MCF 10A (cell line): ENCODE results near the gene TSPAN2. TPM values are rescaled to one million over a fixed set of nuclear protein-coding genes. Genes with fewer than 3 reads are reported as not detected.

Experiments
- BruUV-seq: library from RNA; stranded (reverse); fragments of 400-500 nt; replicated peaks from 2 replicates; lab custom pipeline; 2021; lab: Mats Ljungman, UMichigan
- CTCF ChIA-PET: fragments of 300-600 bp; sonication (Branson Sonifier 250); formaldehyde crosslinking; extraction: SDS; loops from one replicate; lab custom pipeline; 2021; ENCODE audit warnings: antibody characterized with exemption, inconsistent platforms; lab: Yijun Ruan, JAX
- POLR2A ChIA-PET: fragments of 300-600, 350-650 bp; sonication (Branson Sonifier 250); formaldehyde crosslinking; extraction: SDS; loops from one replicate; lab custom pipeline; 2020; ENCODE audit warnings: antibody characterized with exemption, inconsistent platforms; lab: Yijun Ruan, JAX
- DNase-seq: peaks from one replicate; pipeline ENCODE4 v3.0.0-alpha.2; 2018; ENCODE audit not compliant: unreplicated experiment
- H3K27ac Mint-ChIP-seq: one replicate; pipeline ENCODE4 v1.8.0; 2022; ENCODE audit warnings: mild to moderate bottlenecking, low read depth, mixed read lengths; ENCODE audit not compliant: unreplicated experiment
- H3K27me3 Mint-ChIP-seq: one replicate; pipeline ENCODE4 v1.8.0; 2022; ENCODE audit warnings: mixed read lengths; ENCODE audit not compliant: insufficient read depth, unreplicated experiment
- H3K36me3 Mint-ChIP-seq: one replicate; pipeline ENCODE4 v1.8.0; 2022; ENCODE audit warnings: mild to moderate bottlenecking, moderate library complexity, mixed read lengths; ENCODE audit not compliant: insufficient read depth, unreplicated experiment
- H3K4me1 Mint-ChIP-seq: one replicate; pipeline ENCODE4 v1.8.0; 2022; ENCODE audit warnings: mixed read lengths; ENCODE audit not compliant: insufficient read depth, unreplicated experiment
- H3K4me3 Mint-ChIP-seq: one replicate; pipeline ENCODE4 v1.8.0; 2022; ENCODE audit warnings: mild to moderate bottlenecking, moderate library complexity, mixed read lengths; ENCODE audit not compliant: unreplicated experiment
- H3K9me3 Mint-ChIP-seq: one replicate; pipeline ENCODE4 v1.8.0; 2022; ENCODE audit warnings: mixed read lengths; ENCODE audit not compliant: unreplicated experiment
- intact Hi-C: fragments of 100-400 bp; cut with micrococcal nuclease; formaldehyde crosslinking; loops from 2 replicates; pipeline ENCODE4 v1.14.1; 2022
- total RNA-seq: library from RNA; stranded (reverse); gene quantifications from 2 replicates; pipeline ENCODE4 v1.2.3, GENCODE V29; 2022
- TF ChIP-seq, protein P1 (sequence below): fragments of 200-600 bp; IDR thresholded peaks from one replicate; pipeline ENCODE4 v1.8.0; 2022; ENCODE audit warnings: antibody characterized with exemption, mild to moderate bottlenecking; ENCODE audit not compliant: unreplicated experiment

The TSPAN2 gene
- total RNA-seq, 1 experiment from 2014 or later, result 0.42 TPM

DNA sequence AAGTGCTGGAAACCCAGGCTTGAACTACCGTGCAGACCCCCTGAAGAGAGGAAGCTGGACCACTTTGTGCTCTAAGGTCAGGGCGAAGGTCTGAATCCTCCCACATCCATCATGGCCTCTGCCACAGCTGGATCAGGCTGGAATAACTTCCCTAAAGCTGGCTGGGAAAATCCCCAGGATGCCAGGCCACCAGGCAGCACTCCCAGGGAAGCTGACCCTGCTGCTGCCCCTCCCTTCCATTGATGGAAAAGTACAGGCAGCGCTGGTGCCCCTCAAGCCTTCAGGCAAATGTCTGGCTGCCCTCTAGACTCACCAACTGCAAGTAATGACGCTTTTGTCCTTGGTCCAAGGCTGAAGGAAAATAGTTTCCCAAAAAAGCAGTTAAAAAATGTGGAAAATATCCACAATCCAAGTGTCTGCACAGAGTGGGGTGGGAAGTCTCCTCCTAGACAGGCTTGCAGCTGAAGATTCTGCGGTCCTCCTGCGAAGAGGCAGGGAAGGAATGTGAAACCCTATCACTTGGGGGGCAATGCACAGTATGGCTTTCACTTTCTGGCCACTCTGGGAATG lies 39.9 kb upstream of the TSPAN2 start:
- POLR2A ChIA-PET, result interaction anchor here (0.6 kb wide), 1 partner anchor 372 kb away, joined by 3 read pairs; no protein-coding TSS in a partner anchor

DNA sequence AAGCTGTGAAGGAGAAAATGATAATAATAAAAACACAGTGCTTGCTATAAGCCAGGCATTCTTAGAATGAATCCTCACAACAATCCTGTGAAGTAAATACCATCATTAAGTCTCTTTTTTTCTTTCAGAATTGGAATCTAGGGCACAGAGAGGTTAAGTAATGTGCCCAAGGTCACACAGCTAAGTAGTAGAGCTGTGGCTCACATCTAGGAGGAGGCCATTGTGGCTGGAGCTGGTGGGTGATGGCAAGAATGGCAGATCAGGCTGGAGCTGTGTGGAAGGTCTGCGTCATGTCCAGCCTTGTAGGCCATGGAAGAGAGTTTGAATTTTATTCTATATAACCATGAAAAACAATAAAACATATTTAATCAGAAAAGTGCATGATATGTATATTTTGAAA lies 38.2 kb upstream of the TSPAN2 start:
- Mint-ChIP-seq H3K27me3 (no peaks in the 10 kb centered on the region), H3K4me3 (no peak overlapping the region), H3K9me3 (no peaks in the 10 kb centered on the region), H3K36me3 (no peaks in the 10 kb centered on the region), H3K4me1 (no peaks in the 10 kb centered on the region), H3K27ac (no peak overlapping the region)
- TF ChIP-seq, protein P1, sequence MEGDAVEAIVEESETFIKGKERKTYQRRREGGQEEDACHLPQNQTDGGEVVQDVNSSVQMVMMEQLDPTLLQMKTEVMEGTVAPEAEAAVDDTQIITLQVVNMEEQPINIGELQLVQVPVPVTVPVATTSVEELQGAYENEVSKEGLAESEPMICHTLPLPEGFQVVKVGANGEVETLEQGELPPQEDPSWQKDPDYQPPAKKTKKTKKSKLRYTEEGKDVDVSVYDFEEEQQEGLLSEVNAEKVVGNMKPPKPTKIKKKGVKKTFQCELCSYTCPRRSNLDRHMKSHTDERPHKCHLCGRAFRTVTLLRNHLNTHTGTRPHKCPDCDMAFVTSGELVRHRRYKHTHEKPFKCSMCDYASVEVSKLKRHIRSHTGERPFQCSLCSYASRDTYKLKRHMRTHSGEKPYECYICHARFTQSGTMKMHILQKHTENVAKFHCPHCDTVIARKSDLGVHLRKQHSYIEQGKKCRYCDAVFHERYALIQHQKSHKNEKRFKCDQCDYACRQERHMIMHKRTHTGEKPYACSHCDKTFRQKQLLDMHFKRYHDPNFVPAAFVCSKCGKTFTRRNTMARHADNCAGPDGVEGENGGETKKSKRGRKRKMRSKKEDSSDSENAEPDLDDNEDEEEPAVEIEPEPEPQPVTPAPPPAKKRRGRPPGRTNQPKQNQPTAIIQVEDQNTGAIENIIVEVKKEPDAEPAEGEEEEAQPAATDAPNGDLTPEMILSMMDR, result no peak
- CTCF ChIA-PET, result interaction anchor here (0.5 to 1.5 kb wide), 3 partner anchors 8 to 468 kb away, joined by 3 to 4 read pairs (median 4); no protein-coding TSS in a partner anchor
- POLR2A ChIA-PET, result interaction anchor here (0.6 to 1.0 kb wide), 2 partner anchors 9 to 644 kb away, joined by 3 to 4 read pairs; no protein-coding TSS in a partner anchor
- intact Hi-C loops, result no loop called here
- BruUV-seq, result no TSS peak
- no peak for DNase-seq

More for the DNA sequence above, 39.9 kb upstream of the TSPAN2 start:
- no peak overlapping the region for H3K4me3 Mint-ChIP-seq
- no peaks in the 10 kb centered on the region for H3K27me3 Mint-ChIP-seq
- TF ChIP-seq, protein P1, result no peak
- intact Hi-C loops, result no loop called here
- DNase-seq, result no peak
- H3K36me3 Mint-ChIP-seq, result no peaks in the 10 kb centered on the region
- no TSS peak for BruUV-seq
- H3K27ac Mint-ChIP-seq, result no peak overlapping the region
- H3K4me1 Mint-ChIP-seq, result peaks cover 12% of the 10 kb centered on the region
- no peaks in the 10 kb centered on the region for H3K9me3 Mint-ChIP-seq
- CTCF ChIA-PET, result interaction anchor here (0.9 to 1.7 kb wide), 4 partner anchors 9 to 151 kb away, joined by 3 to 4 read pairs (median 3); no protein-coding TSS in a partner anchor

DNA sequence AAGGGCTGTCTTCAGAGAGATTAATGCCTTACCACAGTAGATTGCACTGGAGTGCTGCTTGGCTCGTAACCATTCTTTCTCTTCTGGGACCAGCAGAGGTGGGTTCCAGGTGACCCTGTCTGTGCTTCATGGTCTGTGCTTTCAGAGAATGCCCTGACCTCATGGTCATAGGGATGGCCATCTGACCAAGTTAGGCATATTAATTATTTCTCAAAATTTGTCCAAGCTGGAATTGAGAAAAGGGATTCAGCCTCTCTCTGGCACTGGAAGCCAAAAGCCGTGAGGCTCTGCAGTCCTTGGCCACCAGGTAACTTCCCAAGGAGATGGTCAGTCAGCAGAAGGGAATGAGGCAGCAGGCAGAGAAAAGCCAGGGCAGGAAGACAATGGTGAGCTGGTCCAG lies 37.2 kb upstream of the TSPAN2 start:
- H3K27me3 Mint-ChIP-seq, result no peaks in the 10 kb centered on the region
- H3K36me3 Mint-ChIP-seq, result no peaks in the 10 kb centered on the region
- no TSS peak for BruUV-seq
- TF ChIP-seq, protein P1, result no peak
- no peak for DNase-seq
- CTCF ChIA-PET, result interaction anchor here (0.7 to 1.1 kb wide), 3 partner anchors 10 to 11 kb away, joined by 3 to 4 read pairs (median 3); no protein-coding TSS in a partner anchor
- no peaks in the 10 kb centered on the region for H3K4me1 Mint-ChIP-seq
- intact Hi-C loops, result no loop called here
- POLR2A ChIA-PET, result interaction anchor here (1.0 kb wide), 1 partner anchor 8 kb away, joined by 4 read pairs; no protein-coding TSS in a partner anchor
- no peaks in the 10 kb centered on the region for H3K9me3 Mint-ChIP-seq
- no peak overlapping the region for H3K4me3 Mint-ChIP-seq
- H3K27ac Mint-ChIP-seq, result no peak overlapping the region

DNA sequence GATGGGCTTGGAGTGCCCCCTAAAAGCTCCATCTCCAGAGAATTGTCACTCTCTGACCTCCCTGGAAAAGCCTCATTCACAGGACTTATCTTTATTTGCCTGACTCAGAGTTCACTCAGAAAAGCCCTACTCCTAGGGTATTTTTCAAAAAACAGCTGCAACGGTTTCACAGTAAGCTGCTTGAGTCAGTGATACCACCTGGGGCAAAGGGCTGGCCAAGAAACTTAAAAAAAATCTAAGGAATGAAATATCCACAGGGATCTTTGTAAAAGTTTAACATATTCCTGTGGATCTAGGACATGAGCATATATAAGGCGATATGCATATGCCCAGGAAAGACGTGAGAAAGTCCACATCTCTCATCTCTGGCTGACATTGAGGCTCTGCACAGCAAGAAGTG lies 33.8 kb upstream of the TSPAN2 start:
- Mint-ChIP-seq H3K27ac (no peak overlapping the region), H3K36me3 (no peaks in the 10 kb centered on the region), H3K4me1 (no peaks in the 10 kb centered on the region), H3K27me3 (no peaks in the 10 kb centered on the region), H3K4me3 (no peak overlapping the region), H3K9me3 (no peaks in the 10 kb centered on the region)
- TF ChIP-seq, protein P1, result no peak
- intact Hi-C loops, result no loop called here
- CTCF ChIA-PET, result interaction anchor here (0.7 to 2.1 kb wide), 5 partner anchors 10 to 470 kb away, joined by 3 to 9 read pairs (median 4); no protein-coding TSS in a partner anchor
- BruUV-seq, result no TSS peak
- POLR2A ChIA-PET, result no interaction called here
- DNase-seq, result no peak
